Inflammatory macrophage treated with lipopolysaccharide for 4 hours (primary cell): Measurements from ENCODE around the gene SVIL.
"Not testable (repeated sequence)": the region's sequence is repeated elsewhere in the genome, so short reads cannot be mapped to it uniquely, and the experiment has no call there.

Source experiments
- DNase-seq: peaks from one replicate; pipeline ENCODE4 v3.0.0-alpha.2; 2020

Gene SVIL

DNA sequence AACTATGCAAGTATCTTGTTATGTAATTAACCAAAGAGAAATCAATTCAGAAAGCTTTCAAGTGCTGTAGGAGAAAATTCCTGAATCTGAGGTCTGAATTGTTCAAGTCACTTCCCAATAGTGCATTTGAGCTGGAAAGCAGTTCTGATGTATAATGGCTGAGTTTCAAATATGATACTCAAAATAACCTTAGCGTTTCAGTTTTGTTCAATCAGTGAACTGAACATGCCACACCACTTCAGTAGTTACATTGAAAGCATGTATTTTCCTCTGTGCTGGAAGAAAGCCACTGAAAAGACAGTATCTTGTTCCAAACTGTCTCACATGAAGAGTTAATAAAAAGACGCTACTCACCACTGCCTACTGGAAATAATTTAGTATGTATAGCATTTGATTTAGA is 64.5 kb downstream of the SVIL start:
- DNase-seq: not testable (repeated sequence)

GRCh38 chr10:29569795-29570194 is 65.0 kb downstream of the SVIL start:
- no peak for DNase-seq

GRCh38 chr10:29567003-29567402 is 67.8 kb downstream of the SVIL start:
- no peak for DNase-seq

- DNase-seq: not testable (repeated sequence)
Observed at GRCh38 chr10:29566209-29566608, 68.6 kb downstream of the SVIL start.

- peak; percentile 75 for DNase-seq
Observed at GRCh38 chr10:29563420-29564035, 71.2 kb downstream of the SVIL start.

GRCh38 chr10:29563006-29563405 is 71.8 kb downstream of the SVIL start:
- DNase-seq: not testable (repeated sequence)

DNA sequence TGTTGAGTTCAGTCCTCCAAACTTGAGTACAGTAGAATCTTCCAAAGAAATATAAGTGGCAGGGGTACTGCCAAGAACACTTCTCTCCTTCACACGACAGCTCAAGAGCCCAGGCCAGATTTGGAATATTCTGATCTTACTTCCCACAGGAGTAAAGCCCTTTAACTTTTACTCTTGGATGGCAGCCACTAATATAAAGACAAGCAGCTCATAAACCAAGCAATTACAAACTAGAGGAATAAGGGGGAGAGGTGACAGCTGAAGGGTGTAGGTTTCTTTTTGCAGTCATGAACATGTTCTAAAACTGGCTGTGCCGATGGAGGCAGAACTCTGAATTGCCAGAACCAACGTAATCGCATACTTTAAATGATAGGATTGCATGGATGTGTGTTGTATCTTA is 74.8 kb downstream of the SVIL start:
- no peak for DNase-seq

DNA sequence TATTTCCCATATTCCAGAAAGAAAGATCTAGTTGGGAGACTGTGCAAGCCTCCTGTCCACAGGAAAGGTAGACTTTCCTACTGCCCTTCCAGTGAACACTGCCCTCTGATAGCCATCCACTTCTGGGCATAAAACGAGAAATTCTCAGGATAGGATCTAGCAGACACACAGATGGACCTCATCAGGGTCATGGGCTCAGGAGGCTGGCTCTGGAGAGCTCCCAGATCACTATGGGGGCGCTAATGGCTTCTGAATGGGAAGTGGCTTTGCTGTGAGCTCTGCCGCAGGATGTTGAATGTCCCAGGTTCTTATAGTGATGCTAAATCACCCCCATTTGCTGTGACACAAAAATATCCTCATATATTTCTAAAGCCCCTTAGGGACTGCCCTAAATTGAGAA is 77.1 kb downstream of the SVIL start:
- no peak for DNase-seq

GRCh38 chr10:29555746-29556481 is 78.9 kb downstream of the SVIL start:
- DNase-seq: peak; percentile 63

DNA sequence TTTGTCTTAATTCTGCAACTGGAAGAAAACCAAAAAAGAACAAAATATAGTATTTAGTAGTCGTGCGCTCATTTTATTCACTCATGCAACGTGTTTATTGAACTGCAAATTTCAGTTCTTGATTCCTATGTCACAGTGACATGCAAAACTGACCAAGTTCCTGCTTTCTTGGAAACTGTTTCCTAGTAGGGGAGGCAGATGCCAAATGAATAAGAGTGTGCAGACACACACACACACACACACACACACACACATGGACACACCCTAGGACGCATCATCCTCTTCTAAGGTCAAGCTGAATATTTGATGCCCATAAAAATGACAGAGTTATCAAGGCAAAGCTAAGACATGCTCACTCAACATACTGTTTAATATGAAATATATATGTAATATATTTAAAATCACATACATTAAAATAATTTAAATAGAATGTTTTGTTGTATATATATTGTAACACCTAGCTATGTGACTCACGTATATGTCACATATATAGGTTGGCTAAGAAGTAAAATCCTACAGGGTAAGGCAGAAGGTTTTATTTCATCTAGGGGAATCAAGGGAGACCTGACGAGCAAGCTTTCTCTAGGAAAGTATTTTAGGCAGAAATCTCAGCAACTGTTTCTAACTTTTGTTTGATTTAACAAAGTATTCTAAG is 79.6 kb downstream of the SVIL start:
- peak; percentile 89 for DNase-seq

DNA sequence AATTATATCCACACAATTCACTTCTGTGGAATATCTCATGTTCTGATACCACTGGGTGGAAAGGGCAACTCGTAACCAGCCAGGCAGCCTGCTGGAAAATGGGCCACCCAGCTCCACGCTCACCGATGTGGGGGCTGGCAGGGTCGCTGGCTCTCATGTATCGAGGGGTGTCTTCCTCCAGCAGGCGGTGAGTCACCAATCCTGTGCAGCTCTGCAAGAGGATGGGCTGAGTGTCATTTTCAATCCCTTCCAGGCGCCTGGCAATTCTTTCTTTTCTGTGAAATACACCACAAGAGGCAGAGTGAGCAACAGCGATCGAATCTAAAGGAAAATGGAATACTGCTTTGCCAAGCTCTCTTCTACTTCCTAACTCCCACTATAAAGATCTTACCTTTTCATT is 80.1 kb downstream of the SVIL start:
- peak; percentile 83 for DNase-seq

DNA sequence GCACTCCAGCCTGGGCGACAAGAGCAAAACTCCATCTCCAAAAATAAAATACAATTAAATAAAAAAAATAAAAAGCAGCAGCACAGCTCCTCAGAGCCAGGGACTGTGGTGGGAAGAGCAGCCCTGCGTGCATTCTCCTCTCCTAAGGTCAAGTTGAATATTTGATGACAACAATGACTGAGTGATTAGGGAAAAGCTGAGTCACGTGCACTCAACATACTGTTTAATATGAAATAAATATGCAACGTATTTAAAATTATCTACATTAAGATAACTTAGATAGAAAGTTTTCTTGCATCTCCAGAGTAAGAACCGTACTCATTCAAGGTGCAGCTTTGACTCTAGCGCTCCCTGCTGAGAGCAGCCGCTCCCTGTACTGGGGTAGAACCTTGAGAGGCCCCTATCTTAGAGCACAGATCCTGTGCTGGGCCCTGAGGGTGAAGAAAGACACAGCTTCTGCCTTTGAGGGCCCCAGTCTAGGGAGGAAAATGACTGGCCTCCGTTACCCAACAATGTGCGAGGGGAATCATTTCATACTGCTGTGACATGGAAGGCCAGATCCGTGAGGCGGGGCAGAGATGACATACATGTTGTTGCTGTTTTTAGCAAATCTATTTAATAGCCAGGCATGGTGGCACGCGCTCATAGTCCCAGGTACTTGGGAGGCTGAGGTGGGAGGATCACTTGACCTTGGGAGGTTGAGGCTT is 81.1 kb downstream of the SVIL start:
- peak; percentile 68 for DNase-seq

DNA sequence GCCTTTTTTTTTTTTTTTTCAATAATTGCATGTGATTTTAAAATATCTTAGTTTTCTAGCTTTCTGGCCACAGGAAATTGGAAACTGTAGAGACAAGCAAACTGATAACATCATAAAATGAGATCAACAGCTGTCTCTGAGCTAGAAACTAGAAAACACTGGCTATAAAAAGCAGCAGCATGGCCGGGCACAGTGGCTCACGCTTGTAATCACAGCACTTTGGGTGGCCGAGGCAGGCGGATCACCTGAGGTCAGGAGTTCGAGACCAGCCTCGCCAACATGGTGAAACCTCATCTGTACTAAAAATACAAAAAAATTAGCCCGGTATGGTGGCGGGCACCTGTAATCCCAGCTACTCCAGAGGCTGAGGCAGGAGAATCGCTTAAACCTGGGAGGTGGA is 81.7 kb downstream of the SVIL start:
- not testable (repeated sequence) for DNase-seq

DNA sequence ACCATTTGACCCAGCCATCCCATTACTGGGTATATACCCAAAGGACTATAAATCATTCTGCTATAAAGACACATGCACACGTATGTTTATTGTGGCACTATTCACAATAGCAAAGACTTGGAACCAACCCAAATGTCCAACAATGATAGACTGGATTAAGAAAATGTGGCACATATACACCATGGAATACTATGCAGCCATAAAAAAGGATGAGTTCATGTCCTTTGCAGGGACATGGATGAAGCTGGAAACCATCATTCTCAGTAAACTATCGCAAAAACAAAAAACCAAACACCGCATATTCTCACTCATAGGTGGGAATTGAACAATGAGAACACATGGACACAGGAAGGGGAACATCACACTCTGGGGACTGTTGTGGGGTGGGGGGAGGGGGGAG is 85.3 kb downstream of the SVIL start:
- not testable (repeated sequence) for DNase-seq

GRCh38 chr10:29546773-29547313 is 87.9 kb downstream of the SVIL start:
- no peak for DNase-seq

GRCh38 chr10:29545122-29545521 is 89.6 kb downstream of the SVIL start:
- no peak for DNase-seq

- no peak for DNase-seq
Observed at GRCh38 chr10:29543715-29544114, 91.1 kb downstream of the SVIL start.

GRCh38 chr10:29542723-29543122 is 92.0 kb downstream of the SVIL start:
- DNase-seq: no peak

GRCh38 chr10:29541422-29542210 is 93.2 kb downstream of the SVIL start:
- no peak for DNase-seq

DNA sequence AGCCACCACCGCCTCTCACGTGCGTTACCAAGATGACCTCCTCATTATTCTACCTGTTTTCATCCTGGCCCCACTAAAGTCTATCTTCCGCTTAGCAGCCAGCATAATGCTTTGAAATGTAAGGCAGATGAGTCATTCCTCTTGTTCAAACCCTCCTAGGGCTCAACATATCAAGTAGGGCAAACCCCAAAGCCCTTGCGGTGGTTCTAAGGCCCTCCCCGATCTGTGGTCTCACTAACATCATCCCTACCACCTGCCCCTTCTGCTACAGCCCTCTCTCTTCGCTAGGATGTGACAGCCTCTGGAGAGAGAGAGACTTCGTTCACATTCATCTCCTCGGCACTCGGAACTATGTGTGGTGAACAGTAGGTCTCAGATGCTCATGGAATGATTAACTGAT is 94.8 kb downstream of the SVIL start:
- no peak for DNase-seq

DNA sequence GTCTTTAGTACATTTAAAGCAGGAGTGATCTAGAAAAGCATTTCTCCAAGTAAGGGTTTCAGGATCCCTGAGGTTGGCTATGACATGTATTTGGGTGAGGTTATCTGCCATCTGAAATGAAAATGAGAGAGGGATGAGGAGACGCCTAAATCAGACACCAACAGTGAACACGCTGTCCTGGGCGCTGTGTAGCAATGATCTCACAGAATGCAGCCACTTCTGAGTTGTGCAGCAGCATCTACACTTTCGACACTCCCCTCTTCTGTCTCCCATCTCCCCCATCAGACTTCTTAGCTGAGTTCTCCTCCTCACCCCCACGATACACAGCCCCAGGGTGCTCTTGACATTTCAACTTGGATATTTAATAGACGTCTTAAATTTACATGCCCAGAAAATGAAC is 95.4 kb downstream of the SVIL start:
- DNase-seq: no peak

- DNase-seq: no peak
Observed at GRCh38 chr10:29537799-29538198, 97.0 kb downstream of the SVIL start.
